Measurements from ENCODE around the gene CCDC188. TPM values are rescaled to one million over a fixed set of nuclear protein-coding genes. Genes with fewer than 3 reads are reported as not detected.

CCDC188 gene
- total RNA-seq, 1 experiment from 2014 or later = not detected

DNA sequence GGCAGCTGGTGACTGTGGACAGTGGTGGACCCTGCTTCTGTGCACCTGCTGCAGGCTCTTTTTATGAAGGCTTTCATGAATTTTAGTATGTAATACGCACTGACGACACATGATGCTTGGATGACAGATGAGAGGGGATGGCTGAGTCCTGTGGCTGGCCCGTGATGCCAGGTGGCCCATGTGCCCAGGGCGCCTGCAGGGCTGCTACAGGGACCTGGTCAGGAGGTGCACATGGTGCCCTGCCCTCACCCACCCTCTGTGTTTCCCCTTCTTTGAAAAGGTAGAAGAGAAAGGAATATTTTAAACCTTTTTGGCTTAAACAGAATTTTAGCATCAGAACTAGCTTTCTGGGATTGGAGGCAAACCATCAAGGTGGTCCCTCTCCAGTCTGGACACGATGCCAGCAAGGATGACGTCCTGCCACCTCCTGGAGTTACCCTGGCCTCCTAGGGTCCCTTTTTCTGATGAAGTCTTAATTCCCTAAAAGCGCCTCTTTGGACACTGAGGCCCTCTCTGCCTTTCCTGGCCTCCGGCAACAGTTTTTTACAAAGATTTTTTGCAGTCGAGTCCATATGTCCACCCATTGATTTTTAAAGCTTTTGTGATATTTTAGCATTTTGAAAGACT lies 40.4 kb downstream of the CCDC188 start:
- intact Hi-C loops (cut with micrococcal nuclease) = no loop called here
- BruUV-seq (replicated peaks) = TSS peak; percentile 22
- H3F3A ChIP-seq (ENCODE audit: low read length, unreplicated experiment) = no peaks in the 10 kb centered on the region
- no peaks in the 10 kb centered on the region for H3K9me2 ChIP-seq (replicated peaks; ENCODE audit: low read length)
- peaks cover 34% of the 10 kb centered on the region for H3K36me3 ChIP-seq (ENCODE audit: low read depth, low read length)
- no peak overlapping the region for H2AFZ ChIP-seq (ENCODE audit: low read length)
- H3K4me1 ChIP-seq (ENCODE audit: insufficient read depth, low read length) = peaks cover 3% of the 10 kb centered on the region; the same call in 1 of the 2 replicates
- H3K9me3 ChIP-seq (ENCODE audit: low read length) = no peaks in the 10 kb centered on the region
- H3K79me2 ChIP-seq (ENCODE audit: low read length) = peaks cover 13% of the 10 kb centered on the region
- H3K27me3 ChIP-seq (ENCODE audit: low read length) = no peaks in the 10 kb centered on the region
- no peak overlapping the region for H3K9ac ChIP-seq (ENCODE audit: low read length)
- TF ChIP-seq, protein P1, sequence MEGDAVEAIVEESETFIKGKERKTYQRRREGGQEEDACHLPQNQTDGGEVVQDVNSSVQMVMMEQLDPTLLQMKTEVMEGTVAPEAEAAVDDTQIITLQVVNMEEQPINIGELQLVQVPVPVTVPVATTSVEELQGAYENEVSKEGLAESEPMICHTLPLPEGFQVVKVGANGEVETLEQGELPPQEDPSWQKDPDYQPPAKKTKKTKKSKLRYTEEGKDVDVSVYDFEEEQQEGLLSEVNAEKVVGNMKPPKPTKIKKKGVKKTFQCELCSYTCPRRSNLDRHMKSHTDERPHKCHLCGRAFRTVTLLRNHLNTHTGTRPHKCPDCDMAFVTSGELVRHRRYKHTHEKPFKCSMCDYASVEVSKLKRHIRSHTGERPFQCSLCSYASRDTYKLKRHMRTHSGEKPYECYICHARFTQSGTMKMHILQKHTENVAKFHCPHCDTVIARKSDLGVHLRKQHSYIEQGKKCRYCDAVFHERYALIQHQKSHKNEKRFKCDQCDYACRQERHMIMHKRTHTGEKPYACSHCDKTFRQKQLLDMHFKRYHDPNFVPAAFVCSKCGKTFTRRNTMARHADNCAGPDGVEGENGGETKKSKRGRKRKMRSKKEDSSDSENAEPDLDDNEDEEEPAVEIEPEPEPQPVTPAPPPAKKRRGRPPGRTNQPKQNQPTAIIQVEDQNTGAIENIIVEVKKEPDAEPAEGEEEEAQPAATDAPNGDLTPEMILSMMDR (conservative IDR thresholded peaks at IDR 0.05; ENCODE audit: low read depth, low read length) = no peak
- TF ChIP-seq EZH2phosphoT487 (IDR thresholded peaks at IDR 0.05; ENCODE audit: borderline replicate concordance, low read length) (no peak), EZH2 (IDR thresholded peaks at IDR 0.05; ENCODE audit: low read length, unreplicated experiment) (no peak)
- DNase-seq (no peak), ATAC-seq (no peak)
- no peak overlapping the region for H3K27ac ChIP-seq (ENCODE audit: low read length)
- CTCF ChIA-PET = no interaction called here
- POLR2A ChIA-PET (ENCODE audit: unreplicated experiment) = no interaction called here
- no peak overlapping the region for H3K4me2 ChIP-seq (ENCODE audit: low read length)
- H3K4me3 ChIP-seq (ENCODE audit: low read length) = no peak overlapping the region
- no peaks in the 10 kb centered on the region for H4K20me1 ChIP-seq (ENCODE audit: low read length)

DNA sequence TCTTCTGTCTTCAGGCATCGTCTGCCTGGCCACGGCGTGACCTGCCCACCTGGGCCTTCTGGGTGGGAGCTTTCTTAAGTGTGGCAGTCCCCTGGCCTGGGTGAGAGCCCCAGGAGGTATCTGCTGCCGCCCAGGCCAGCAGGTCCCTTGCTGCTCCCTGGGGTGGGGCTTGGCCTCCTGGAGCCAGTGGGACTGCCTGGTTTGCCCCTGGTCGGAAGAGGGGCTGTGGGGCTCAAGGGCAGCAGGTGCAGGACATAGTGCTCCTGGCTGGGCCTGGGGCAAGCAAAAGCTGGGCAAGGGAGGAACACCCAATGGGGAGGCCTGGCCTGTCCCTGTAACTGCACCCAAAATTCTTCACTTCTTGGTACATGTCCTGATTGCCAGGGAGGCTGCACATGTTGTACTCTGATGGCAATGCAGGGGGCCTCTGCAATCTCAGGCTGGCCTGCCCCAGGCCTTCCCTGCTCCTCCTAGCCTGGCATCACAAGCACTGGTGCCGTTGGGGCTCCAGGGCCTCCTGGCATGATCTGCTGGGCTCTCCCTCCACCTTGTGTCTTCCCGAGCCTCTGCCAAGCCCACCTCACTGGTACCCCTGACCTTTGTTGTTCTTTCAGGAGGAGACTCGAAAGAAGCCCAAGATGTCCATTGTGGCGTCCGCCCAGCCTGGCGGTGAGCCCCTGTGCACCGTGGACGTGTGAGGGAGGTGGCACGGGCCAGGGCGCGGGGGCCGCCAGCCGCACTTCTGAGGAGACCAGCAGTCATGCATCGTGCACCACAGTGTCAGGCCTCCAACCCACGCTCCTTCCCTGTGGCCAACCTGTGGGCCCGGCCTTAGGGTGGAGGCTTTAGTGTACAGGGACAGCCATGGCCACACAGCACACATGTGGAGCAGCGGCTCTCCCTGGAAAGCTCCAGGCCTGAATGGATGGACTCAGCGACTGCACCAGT lies 41.2 kb downstream of the CCDC188 start:
- no peak for ATAC-seq
- Histone ChIP-seq H3K4me2 (ENCODE audit: low read length) (no peak overlapping the region), H4K20me1 (ENCODE audit: low read length) (no peaks in the 10 kb centered on the region), H3K36me3 (ENCODE audit: low read depth, low read length) (peaks cover 30% of the 10 kb centered on the region), H3K4me3 (ENCODE audit: low read length) (no peak overlapping the region), H3K9me2 (replicated peaks; ENCODE audit: low read length) (no peaks in the 10 kb centered on the region), H3K27ac (ENCODE audit: low read length) (no peak overlapping the region), H3F3A (ENCODE audit: low read length, unreplicated experiment) (no peaks in the 10 kb centered on the region), H3K79me2 (ENCODE audit: low read length) (peaks cover 5% of the 10 kb centered on the region; the same call in 1 of the 2 replicates), H3K9me3 (ENCODE audit: low read length) (no peaks in the 10 kb centered on the region), H3K4me1 (ENCODE audit: insufficient read depth, low read length) (no peaks in the 10 kb centered on the region), H3K27me3 (ENCODE audit: low read length) (no peaks in the 10 kb centered on the region), H2AFZ (ENCODE audit: low read length) (no peak overlapping the region), H3K9ac (ENCODE audit: low read length) (no peak overlapping the region)
- ChIA-PET POLR2A (ENCODE audit: unreplicated experiment) (no interaction called here), CTCF (no interaction called here)
- no TSS peak for BruUV-seq (replicated peaks)
- intact Hi-C loops (cut with micrococcal nuclease) = no loop called here
- DNase-seq = no peak
- TF ChIP-seq EZH2 (IDR thresholded peaks at IDR 0.05; ENCODE audit: low read length, unreplicated experiment) = no peak
- TF ChIP-seq EZH2phosphoT487 (IDR thresholded peaks at IDR 0.05; ENCODE audit: borderline replicate concordance, low read length) = no peak
- TF ChIP-seq, protein P1 (conservative IDR thresholded peaks at IDR 0.05; ENCODE audit: low read depth, low read length) = no peak

Measured in PC-3 (cell line).